HCT116 (cell line): Measurements from ENCODE around the gene AIF1L. TPM values are rescaled to one million over a fixed set of nuclear protein-coding genes. Genes with fewer than 3 reads are reported as not detected.

ENCODE experiments used
- ATAC-seq: fragments of 200-7000 bp; cut with Tn5 transposase; 2 replicates; pipeline ENCODE4 v1.9.1; 2020; ENCODE audit warnings: mild to moderate bottlenecking, moderate library complexity
- BruUV-seq: library from RNA; stranded (reverse); fragments of 400-500 nt; replicated peaks from 2 replicates; lab custom pipeline; 2021; lab: Mats Ljungman, UMichigan
- CTCF ChIA-PET: fragments of 300-600 bp; sonication (Branson Sonifier 250); formaldehyde crosslinking; loops from one replicate; lab custom pipeline; 2021; ENCODE audit warnings: antibody characterized with exemption; lab: Charles Lee
- POLR2A ChIA-PET: fragments of 300-600, 350-600 bp; sonication (Branson Sonifier 250); formaldehyde crosslinking; loops from one replicate; lab custom pipeline; 2021; ENCODE audit warnings: antibody characterized with exemption; lab: Charles Lee
- RAD21 ChIA-PET, 2 experiments: fragments of 300-600 bp; sonication (Branson Sonifier 250); formaldehyde crosslinking; loops; one replicate each; lab custom pipeline; 2023; ENCODE audit warnings: low total read pairs in 2 of 2; ENCODE audit not compliant: uncharacterized antibody in 2 of 2, unreplicated experiment in 2 of 2, low non-redundant PET in 1 of 2; lab: Charles Lee
- DNase-seq: peaks from one replicate; pipeline ENCODE4 v3.0.0-alpha.2; 2010; ENCODE audit warnings: low read depth, low spot score
- H2AFZ ChIP-seq: fragments of 200-600 bp; shearing (Covaris generic), sonication (generic); 2 replicates; pipeline ENCODE4 v1.6.1; 2017; ENCODE audit warnings: low read depth, mixed run types, mixed read lengths, antibody characterized with exemption, low read length; ENCODE audit not compliant: poor library complexity, severe bottlenecking
- H3K27ac ChIP-seq: 2 replicates; pipeline ENCODE4 v1.5.1; 2012; ENCODE audit warnings: low read depth, low read length
- H3K27me3 ChIP-seq: fragments of 200-600 bp; sonication (generic); 2 replicates; pipeline ENCODE4 v1.6.1; 2016; ENCODE audit warnings: mixed run types, low read length, mixed read lengths; ENCODE audit not compliant: insufficient read depth
- H3K36me3 ChIP-seq, 2 experiments: fragments of 200-500 bp in 1 of 2; fragments of 200-600 bp in 1 of 2; sonication (Bioruptor generic) in 1 of 2; sonication (generic) in 1 of 2; 2 replicates each; pipeline versions ENCODE4 v1.5.1 to v1.6.1; 2014 to 2016; ENCODE audit warnings: low read length in 2 of 2, inconsistent platforms in 1 of 2, mixed read lengths in 1 of 2, mixed run types in 1 of 2; ENCODE audit not compliant: insufficient read depth in 2 of 2, control insufficient read depth in 1 of 2
- H3K4me1 ChIP-seq, 2 experiments: fragments of 200-600 bp in 1 of 2; sonication (generic) in 1 of 2; 2 replicates each; pipeline versions ENCODE4 v1.5.1 to v1.6.1; 2012 to 2017; ENCODE audit warnings: low read length in 2 of 2, inconsistent platforms in 1 of 2, mild to moderate bottlenecking in 1 of 2, mixed read lengths in 1 of 2, mixed run types in 1 of 2, moderate library complexity in 1 of 2; ENCODE audit not compliant: insufficient read depth in 2 of 2, control insufficient read depth in 1 of 2
- H3K4me2 ChIP-seq: fragments of 200-600 bp; sonication (generic); 2 replicates; pipeline ENCODE4 v1.6.1; 2017; ENCODE audit warnings: mixed run types, low read length, mixed read lengths
- H3K4me3 ChIP-seq, 2 experiments: fragments of 200-600 bp in 1 of 2; sonication (generic) in 1 of 2; replicated peaks in 1 of 2; 2 replicates each; pipeline ENCODE4 v1.5.1; 2011 to 2016; ENCODE audit warnings: low read length in 2 of 2, control low read depth in 1 of 2, low read depth in 1 of 2, mild to moderate bottlenecking in 1 of 2, mixed read lengths in 1 of 2, mixed run types in 1 of 2
- H3K79me2 ChIP-seq: fragments of 200-600 bp; sonication (generic); 2 replicates; pipeline ENCODE4 v1.6.1; 2017; ENCODE audit warnings: mild to moderate bottlenecking, mixed run types, low read length, moderate library complexity, mixed read lengths; ENCODE audit not compliant: insufficient read depth
- H3K9ac ChIP-seq: fragments of 200-600 bp; sonication (generic); 2 replicates; pipeline ENCODE4 v1.6.1; 2016; ENCODE audit warnings: low read length, mixed read lengths
- H3K9me2 ChIP-seq: fragments of 200-600 bp; sonication (generic), shearing (Covaris generic); 2 replicates; pipeline ENCODE4 v1.6.1; 2017; ENCODE audit warnings: mixed run types, mild to moderate bottlenecking, moderate library complexity; ENCODE audit not compliant: insufficient read depth
- H3K9me3 ChIP-seq, 2 experiments: fragments of 200-500 bp in 1 of 2; fragments of 200-600 bp in 1 of 2; sonication (Bioruptor generic) in 1 of 2; sonication (generic) in 1 of 2; 2 replicates each; pipeline ENCODE4 v1.6.1; 2014 to 2017; ENCODE audit warnings: low read length in 2 of 2, mixed read lengths in 2 of 2, inconsistent platforms in 1 of 2, low read depth in 1 of 2, mild to moderate bottlenecking in 1 of 2, mixed run types in 1 of 2, moderate library complexity in 1 of 2; ENCODE audit not compliant: control insufficient read depth in 1 of 2, insufficient read depth in 1 of 2
- H4K20me1 ChIP-seq: fragments of 200-600 bp; sonication (generic), shearing (Covaris generic); 2 replicates; pipeline ENCODE4 v1.6.1; 2017; ENCODE audit warnings: mixed run types, mild to moderate bottlenecking, moderate library complexity; ENCODE audit not compliant: insufficient read depth
- CBX3 ChIP-seq: IDR thresholded peaks from 2 replicates; pipeline ENCODE4 v1.6.1; 2012; ENCODE audit warnings: low read depth
- CEBPB ChIP-seq: IDR thresholded peaks from 2 replicates; pipeline ENCODE4 v1.6.1; 2012; ENCODE audit warnings: low read depth
- ELF1 ChIP-seq: IDR thresholded peaks from 2 replicates; pipeline ENCODE4 v1.6.1; 2012; ENCODE audit warnings: low read depth, borderline replicate concordance
- EZH2 ChIP-seq: fragments of 200-600 bp; sonication (generic); IDR thresholded peaks from 2 replicates; pipeline ENCODE4 v1.6.1; 2017; ENCODE audit warnings: antibody characterized with exemption, mixed run types
- FOSL1 ChIP-seq: IDR thresholded peaks from 2 replicates; pipeline ENCODE4 v1.6.1; 2012; ENCODE audit warnings: low read depth
- JUND ChIP-seq: IDR thresholded peaks from 2 replicates; pipeline ENCODE4 v1.6.1; 2012
- RAD21 ChIP-seq: IDR thresholded peaks from 2 replicates; pipeline ENCODE4 v1.6.1; 2012; ENCODE audit warnings: low read depth, mild to moderate bottlenecking
- SIN3A ChIP-seq: IDR thresholded peaks from 2 replicates; pipeline ENCODE4 v1.6.1; 2012; ENCODE audit warnings: low read depth
- SP1 ChIP-seq: IDR thresholded peaks from 2 replicates; pipeline ENCODE4 v1.6.1; 2012; ENCODE audit warnings: low read depth
- ZBTB33 ChIP-seq: IDR thresholded peaks from 2 replicates; pipeline ENCODE4 v1.6.1; 2011; ENCODE audit warnings: mild to moderate bottlenecking, low read length, moderate library complexity; ENCODE audit not compliant: insufficient replicate concordance; ENCODE audit errors: extremely low read depth
- intact Hi-C: fragments of 100-400 bp; cut with micrococcal nuclease; formaldehyde crosslinking; loops from 2 replicates; pipeline ENCODE4 v1.10.0; 2022
- total RNA-seq: library from RNA; stranded (reverse); gene quantifications from one replicate; pipeline ENCODE4 v1.2.1, GENCODE V29; 2021; ENCODE audit not compliant: unreplicated experiment

Gene AIF1L
- total RNA-seq, 1 experiment from 2014 or later = 34.0 TPM

DNA sequence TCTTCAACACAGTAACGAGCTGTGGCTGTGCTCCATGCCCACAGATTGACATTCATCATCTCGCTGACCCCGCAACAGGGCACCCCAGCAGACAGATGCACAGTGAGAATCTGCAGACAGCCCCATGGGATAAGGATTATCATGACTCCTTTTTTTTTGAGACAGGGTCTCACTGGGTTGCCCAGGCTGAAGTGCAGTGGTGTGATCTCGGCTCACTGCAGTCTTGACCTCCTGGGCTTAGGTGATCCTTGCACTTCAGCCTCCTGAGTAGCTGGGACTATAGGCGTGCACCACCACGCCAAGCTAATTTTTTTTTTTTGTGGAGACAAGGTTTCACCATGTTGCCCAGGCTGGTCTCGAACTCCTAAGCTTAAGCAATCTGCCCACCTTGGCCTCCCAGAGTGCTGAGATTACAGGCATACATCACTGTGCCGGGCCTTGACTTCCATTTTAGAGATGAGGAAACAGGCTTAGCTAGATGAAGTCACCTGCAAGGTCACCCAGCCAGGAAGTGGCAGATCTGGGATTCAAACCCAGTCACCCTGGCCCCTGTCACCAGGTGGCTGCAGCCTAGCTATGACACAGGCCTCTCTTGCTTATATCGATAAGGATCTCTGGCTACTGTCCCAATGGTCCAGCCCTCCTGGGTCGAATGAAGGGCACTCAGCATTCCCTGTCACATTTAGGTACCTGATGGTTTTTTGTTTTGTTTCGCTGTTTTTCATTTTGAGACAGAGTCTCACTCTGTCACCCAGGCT is 5.1 kb downstream of the AIF1L start:
- no peak overlapping the region for H3K9ac ChIP-seq
- no peaks in the 10 kb centered on the region for H3K9me3 ChIP-seq
- H2AFZ ChIP-seq = no peak overlapping the region
- ChIA-PET CTCF (no interaction called here), POLR2A (interaction anchor here (0.6 kb wide), 1 partner anchor 31 kb away, joined by 4 read pairs; no protein-coding TSS in a partner anchor)
- no peaks in the 10 kb centered on the region; the same call in 1 of the 2 replicates for H3K79me2 ChIP-seq
- H4K20me1 ChIP-seq = no peaks in the 10 kb centered on the region
- BruUV-seq = no TSS peak
- no peaks in the 10 kb centered on the region for H3K27me3 ChIP-seq
- peaks cover 9 to 18% of the 10 kb centered on the region in 2 experiments for H3K4me1 ChIP-seq
- ATAC-seq = no peak
- no peak overlapping the region for H3K27ac ChIP-seq
- DNase-seq = no peak
- H3K4me2 ChIP-seq = no peak overlapping the region
- no peaks in the 10 kb centered on the region for H3K9me2 ChIP-seq
- H3K36me3 ChIP-seq = no peaks in the 10 kb centered on the region
- intact Hi-C loops = no loop called here
- TF ChIP-seq EZH2 (no peak), SIN3A (no peak), CBX3 (no peak), CEBPB (no peak), FOSL1 (no peak), SP1 (no peak), ZBTB33 (no peak), JUND (no peak), ELF1 (no peak), RAD21 (no peak)
- TF ChIP-seq, all 23 proteins: peak for 0
- no peak overlapping the region for H3K4me3 ChIP-seq
- RAD21 ChIA-PET = no interaction called here
